GM12872 (cell line): Measurements from ENCODE around the gene DOCK3.

Experiments
- TF ChIP-seq, protein P1 (sequence below): IDR thresholded peaks from 3 replicates; pipeline ENCODE4 v1.5.1; 2011; ENCODE audit warnings: low read depth, mild to moderate bottlenecking, low read length, moderate library complexity; ENCODE audit not compliant: insufficient read depth

The DOCK3 gene

DNA sequence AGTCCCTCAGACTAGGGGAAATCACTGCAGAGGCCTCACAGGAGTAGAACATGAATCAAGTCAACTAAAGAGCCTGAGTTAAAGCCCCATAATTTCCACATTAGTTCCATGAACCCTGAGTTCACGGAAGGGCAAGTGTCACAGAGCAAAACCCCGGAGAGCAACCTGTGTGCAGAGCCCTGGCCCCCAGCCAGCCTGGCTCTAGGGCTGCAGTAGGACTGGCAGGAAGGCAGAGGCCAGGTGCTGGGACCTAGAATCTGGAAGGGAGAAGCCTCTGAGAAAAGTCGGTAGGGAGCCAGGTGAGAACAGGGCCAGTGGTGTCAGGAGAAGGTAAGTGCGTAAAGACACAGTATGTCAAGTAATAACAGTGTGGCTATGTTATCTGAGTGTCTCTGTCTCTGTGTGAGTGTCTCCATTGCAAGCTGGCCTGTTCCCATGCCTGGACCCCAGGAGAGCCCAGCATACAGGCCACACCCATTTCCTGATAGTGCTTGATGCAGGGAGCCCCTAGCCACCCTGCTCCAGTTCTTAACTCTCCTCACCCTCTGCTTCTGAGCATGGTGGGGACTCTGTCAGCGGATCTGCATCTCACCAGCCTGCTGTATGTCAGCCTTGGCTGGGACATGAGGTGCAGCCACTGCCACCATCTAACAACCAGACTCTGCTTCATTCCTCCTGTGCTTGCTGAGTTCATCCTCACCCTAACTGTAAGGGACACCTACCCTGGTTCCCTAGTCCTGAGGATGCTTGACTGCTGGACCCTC lies 699.1 kb downstream of the DOCK3 start:
- TF ChIP-seq, protein P1, sequence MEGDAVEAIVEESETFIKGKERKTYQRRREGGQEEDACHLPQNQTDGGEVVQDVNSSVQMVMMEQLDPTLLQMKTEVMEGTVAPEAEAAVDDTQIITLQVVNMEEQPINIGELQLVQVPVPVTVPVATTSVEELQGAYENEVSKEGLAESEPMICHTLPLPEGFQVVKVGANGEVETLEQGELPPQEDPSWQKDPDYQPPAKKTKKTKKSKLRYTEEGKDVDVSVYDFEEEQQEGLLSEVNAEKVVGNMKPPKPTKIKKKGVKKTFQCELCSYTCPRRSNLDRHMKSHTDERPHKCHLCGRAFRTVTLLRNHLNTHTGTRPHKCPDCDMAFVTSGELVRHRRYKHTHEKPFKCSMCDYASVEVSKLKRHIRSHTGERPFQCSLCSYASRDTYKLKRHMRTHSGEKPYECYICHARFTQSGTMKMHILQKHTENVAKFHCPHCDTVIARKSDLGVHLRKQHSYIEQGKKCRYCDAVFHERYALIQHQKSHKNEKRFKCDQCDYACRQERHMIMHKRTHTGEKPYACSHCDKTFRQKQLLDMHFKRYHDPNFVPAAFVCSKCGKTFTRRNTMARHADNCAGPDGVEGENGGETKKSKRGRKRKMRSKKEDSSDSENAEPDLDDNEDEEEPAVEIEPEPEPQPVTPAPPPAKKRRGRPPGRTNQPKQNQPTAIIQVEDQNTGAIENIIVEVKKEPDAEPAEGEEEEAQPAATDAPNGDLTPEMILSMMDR: no peak

DNA sequence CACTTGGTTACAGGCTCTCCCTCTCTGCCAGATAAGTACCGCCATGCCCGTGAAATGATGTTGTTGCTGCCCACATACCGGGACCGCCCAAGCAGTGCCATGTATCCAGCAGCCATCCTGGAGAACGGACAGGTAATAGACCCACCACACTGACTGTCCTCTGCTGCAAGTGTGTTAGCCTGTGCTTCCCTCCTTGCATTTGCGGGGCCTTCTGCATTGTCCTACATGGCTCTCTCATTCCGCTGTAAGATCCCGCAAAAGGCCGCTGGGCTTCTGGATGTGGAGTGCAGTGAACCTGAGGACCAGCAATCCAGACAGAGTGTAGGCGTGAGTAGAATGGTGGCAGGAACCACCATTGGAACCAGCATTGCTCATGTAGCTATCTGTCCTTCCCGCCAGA lies 699.7 kb downstream of the DOCK3 start:
- TF ChIP-seq, protein P1: no peak

DNA sequence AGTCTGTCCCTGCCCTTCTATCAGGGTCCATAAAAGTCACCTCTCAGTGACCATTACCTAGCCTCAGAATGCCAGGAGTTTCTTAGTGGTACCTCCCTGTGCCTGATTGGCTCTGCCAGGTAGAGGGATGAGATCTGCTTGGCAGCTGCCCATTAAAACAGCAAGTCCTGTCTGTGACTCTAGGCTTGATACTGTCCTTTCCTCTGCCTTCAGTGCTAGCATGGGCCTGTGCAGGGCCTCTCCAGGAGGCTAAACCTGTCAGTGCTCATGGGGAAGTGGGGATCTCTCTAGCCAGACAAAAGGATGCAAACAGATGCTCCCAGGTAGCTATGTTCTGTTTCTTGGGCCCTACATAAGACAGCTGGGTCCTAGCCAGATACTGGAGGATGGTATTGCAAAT lies 700.4 kb downstream of the DOCK3 start:
- TF ChIP-seq, protein P1: no peak

DNA sequence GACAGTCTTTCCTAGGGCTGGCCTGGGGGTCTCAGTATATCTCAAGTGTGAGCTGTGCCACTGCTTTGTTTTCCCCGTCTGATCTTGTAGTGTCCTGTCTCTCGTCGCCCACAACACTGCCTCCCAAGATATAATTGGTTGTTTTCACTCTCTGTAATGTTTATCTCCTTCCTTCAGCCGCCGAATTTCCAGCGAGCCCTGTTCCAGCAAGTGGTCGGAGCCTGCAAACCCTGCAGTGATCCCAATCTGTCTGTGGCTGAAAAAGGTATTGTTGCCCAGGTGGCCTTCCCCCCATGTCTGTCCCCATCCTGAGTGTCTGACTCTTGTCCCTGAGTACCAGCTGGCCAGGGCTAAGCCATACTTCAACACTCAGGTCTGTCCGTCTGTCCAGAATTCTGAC lies 700.8 kb downstream of the DOCK3 start:
- TF ChIP-seq, protein P1: no peak

DNA sequence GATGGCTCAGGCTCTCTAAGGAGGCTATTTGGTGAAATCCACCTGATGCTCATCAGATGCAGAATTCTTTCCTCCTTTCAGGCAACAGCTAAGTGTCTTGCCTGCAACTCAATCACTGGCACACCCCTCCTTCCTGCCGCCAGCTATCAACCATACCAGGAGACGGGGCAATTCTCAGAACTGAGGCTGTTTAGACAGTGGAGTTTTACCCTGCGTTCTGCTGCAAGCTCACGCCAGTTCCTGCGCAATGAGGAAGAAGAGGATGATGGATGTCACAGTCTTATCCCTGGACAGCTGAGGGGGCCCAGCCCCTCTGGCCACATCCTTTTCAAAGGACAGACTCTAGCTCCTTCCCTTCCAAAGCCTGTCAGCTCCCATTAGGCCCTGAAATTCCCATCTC lies 703.3 kb downstream of the DOCK3 start:
- TF ChIP-seq, protein P1: no peak

DNA sequence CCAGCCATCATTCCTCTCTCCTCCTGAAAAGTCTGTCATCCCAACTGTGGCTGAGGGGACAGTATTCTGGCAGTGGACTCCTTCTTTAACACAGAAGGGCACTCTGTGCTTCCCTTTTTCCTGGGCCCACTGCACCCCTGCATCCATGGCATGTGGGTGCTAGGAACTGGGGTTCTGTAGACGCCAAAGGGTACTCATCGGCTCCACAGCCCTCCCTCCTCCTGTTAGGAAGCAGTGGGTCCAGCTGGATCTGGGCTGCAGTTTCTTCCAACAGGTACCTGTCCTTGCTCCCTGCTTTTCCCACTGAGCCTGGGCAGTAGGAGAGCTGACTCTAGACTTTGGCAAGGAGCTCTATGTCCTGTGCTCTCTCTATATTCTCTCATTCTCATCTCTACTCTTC lies 704.0 kb downstream of the DOCK3 start:
- TF ChIP-seq, protein P1: no peak

DNA sequence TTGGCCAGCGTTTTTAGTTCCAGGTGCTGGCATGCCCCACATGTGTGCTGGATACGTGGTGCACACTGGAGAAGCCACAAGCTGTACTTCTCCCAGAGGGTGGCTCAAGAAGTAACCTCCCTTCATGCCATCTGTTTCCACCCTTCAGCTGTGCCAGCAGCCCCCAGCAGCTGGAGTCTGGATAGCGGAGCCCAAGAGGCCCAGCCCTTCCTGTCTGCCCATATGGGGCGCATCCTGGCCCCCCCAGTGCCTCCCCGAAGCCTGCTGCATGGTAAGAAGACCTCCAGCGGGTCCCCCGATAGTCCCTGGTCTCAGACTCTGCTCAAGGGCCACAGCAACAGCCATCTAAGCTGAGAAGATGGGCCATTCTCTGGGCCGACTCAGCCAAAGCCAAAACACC lies 704.6 kb downstream of the DOCK3 start:
- TF ChIP-seq, protein P1: no peak
